WTC11 (cell line): Measurements from ENCODE around the gene UBE2M. TPM values are rescaled to one million over a fixed set of nuclear protein-coding genes. Genes with fewer than 3 reads are reported as not detected.

Experiments used
- ATAC-seq: fragments of 200-7000 bp; cut with Tn5 transposase; 2 replicates; pipeline ENCODE4 v1.10.0; 2021; ENCODE audit warnings: mild to moderate bottlenecking, moderate library complexity
- CTCF ChIA-PET: fragments of 300-600 bp; sonication (Branson Sonifier 250); formaldehyde crosslinking; loops from one replicate; lab custom pipeline; 2021; ENCODE audit warnings: antibody characterized with exemption; lab: Charles Lee
- POLR2A ChIA-PET: fragments of 350-600 bp; sonication (Branson Sonifier 250); formaldehyde crosslinking; loops from one replicate; lab custom pipeline; 2021; ENCODE audit warnings: antibody characterized with exemption; lab: Charles Lee
- DNase-seq: peaks from one replicate; pipeline ENCODE4 v3.0.0; 2021; ENCODE audit warnings: low spot score
- H3K27ac Mint-ChIP-seq: 2 replicates; pipeline ENCODE4 v1.8.0; 2021; ENCODE audit warnings: mixed read lengths
- H3K27me3 Mint-ChIP-seq: 2 replicates; pipeline ENCODE4 v1.8.0; 2021; ENCODE audit warnings: low read depth, mild to moderate bottlenecking, moderate library complexity, mixed read lengths
- H3K36me3 Mint-ChIP-seq: 2 replicates; pipeline ENCODE4 v1.8.0; 2021; ENCODE audit warnings: mixed read lengths
- H3K4me1 Mint-ChIP-seq: 2 replicates; pipeline ENCODE4 v1.8.0; 2022; ENCODE audit warnings: mixed read lengths
- H3K4me3 Mint-ChIP-seq: 2 replicates; pipeline ENCODE4 v1.8.0; 2021; ENCODE audit warnings: mild to moderate bottlenecking, moderate library complexity, mixed read lengths
- H3K9me3 Mint-ChIP-seq: 2 replicates; pipeline ENCODE4 v1.8.0; 2021; ENCODE audit warnings: mixed read lengths
- ESRRA ChIP-seq: sonication (generic); formaldehyde crosslinking; IDR thresholded peaks from 2 replicates; pipeline ENCODE4 v1.8.1; 2022; ENCODE audit warnings: mild to moderate bottlenecking, missing genetic modification reagents, borderline replicate concordance
- FOXP1 ChIP-seq: sonication (generic); formaldehyde crosslinking; IDR thresholded peaks from 2 replicates; pipeline ENCODE4 v1.8.0; 2022; ENCODE audit warnings: missing genetic modification reagents, mild to moderate bottlenecking, moderate library complexity, borderline replicate concordance
- GTF2I ChIP-seq: fragments of 250-450 bp; sonication (Bioruptor Pico); conservative IDR thresholded peaks from 2 replicates; pipeline ENCODE4 v1.4.0; 2021; ENCODE audit warnings: mild to moderate bottlenecking
- JAZF1 ChIP-seq: fragments of 250-450 bp; sonication (Bioruptor Pico); IDR thresholded peaks from 2 replicates; pipeline ENCODE4 v1.9.0; 2021; ENCODE audit warnings: moderate library complexity, mild to moderate bottlenecking, inconsistent platforms
- KAT7 ChIP-seq: sonication (generic); formaldehyde crosslinking; IDR thresholded peaks from 2 replicates; pipeline ENCODE4 v1.8.1; 2023; ENCODE audit warnings: missing genetic modification reagents, mild to moderate bottlenecking, borderline replicate concordance
- NR3C1 ChIP-seq: sonication (generic); formaldehyde crosslinking; conservative IDR thresholded peaks from 2 replicates; pipeline ENCODE4 v1.8.1; 2023; ENCODE audit warnings: low read depth, mild to moderate bottlenecking, missing genetic modification reagents
- RELA ChIP-seq: sonication (generic); formaldehyde crosslinking; IDR thresholded peaks from 2 replicates; pipeline ENCODE4 v1.8.1; 2022; ENCODE audit warnings: missing genetic modification reagents, mild to moderate bottlenecking, borderline replicate concordance
- total RNA-seq: library from RNA; stranded (reverse); gene quantifications from 3 replicates; pipeline ENCODE4 v1.2.3, GENCODE V29; 2021
- TF ChIP-seq, protein P1 (sequence below): sonication (generic); formaldehyde crosslinking; IDR thresholded peaks from 2 replicates; pipeline ENCODE4 v1.8.1; 2022; ENCODE audit warnings: mild to moderate bottlenecking, missing genetic modification reagents, moderate library complexity, borderline replicate concordance
- TF ChIP-seq, protein P2 (sequence below): fragments of 250-450 bp; sonication (Bioruptor Pico); IDR thresholded peaks from 2 replicates; pipeline ENCODE4 v1.9.0; 2021; ENCODE audit warnings: mild to moderate bottlenecking
- TF ChIP-seq, protein P3 (sequence below): sonication (generic); formaldehyde crosslinking; IDR thresholded peaks from 2 replicates; pipeline ENCODE4 v1.8.0; 2023; ENCODE audit warnings: missing genetic modification reagents
- TF ChIP-seq, protein P4 (sequence below): fragments of 200-600 bp; IDR thresholded peaks from 2 replicates; pipeline ENCODE4 v1.8.0; 2022; ENCODE audit warnings: antibody characterized with exemption
- TF ChIP-seq, protein P5 (sequence below): sonication (generic); formaldehyde crosslinking; conservative IDR thresholded peaks from 2 replicates; pipeline ENCODE4 v1.8.1; 2023; ENCODE audit warnings: mild to moderate bottlenecking, low read depth, missing genetic modification reagents, moderate library complexity

The UBE2M gene
- total RNA-seq, 1 experiment from 2014 or later = 105 TPM

DNA sequence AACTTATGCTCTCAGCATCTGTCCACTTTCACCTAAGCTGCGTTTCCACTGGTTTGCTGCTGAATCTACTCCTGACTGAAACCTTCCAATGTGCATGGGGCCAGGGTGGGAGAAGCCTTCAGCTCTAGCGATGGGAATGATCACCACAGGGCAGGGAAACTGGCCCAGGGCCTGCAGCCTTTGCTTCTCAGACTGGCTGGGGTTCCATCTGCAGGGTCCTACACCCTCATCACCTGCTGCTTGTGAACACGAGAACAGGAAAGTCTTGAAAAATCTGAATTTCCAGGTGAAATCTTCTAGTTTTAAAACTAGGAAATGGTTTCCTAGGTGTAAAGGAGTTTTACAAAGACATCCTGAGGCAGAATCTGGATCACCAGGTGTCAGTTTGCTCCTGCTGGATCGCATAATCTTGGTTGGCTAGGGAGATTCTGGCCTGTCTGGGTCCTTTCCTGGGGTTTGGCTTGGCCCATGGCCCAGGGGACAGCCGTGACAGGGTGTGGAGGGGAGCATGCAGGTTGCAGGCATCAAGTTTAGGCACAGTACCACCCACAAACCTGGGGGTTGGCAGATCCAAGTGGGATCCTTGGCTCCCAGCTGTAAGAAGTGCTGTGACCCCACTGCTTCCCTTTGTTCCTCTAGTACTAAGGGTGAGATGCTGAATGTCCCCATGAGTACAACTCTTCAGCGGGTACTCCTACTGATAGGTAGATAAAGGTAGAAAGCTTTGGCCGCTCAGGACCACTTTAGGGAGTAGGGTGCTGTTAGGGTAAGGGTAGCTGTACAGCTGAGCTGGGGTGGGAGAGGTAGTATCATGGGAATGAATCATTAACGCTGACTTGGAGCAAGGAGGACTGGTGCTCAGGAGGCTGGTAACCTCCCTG is 1.8 kb upstream of the UBE2M start:
- CTCF ChIA-PET = interaction anchor here (1.0 to 3.6 kb wide), 6 partner anchors 14 to 46 kb away, joined by 3 to 20 read pairs (median 11); partner anchors contain the start of gene ZBTB45
- no peak overlapping the region for H3K27ac Mint-ChIP-seq
- no peaks in the 10 kb centered on the region for H3K9me3 Mint-ChIP-seq
- POLR2A ChIA-PET = interaction anchor here (0.6 to 2.8 kb wide), 5 partner anchors 11 to 40 kb away, joined by 3 to 12 read pairs (median 8); partner anchors contain the start of genes TRIM28 and ZBTB45
- peaks cover 14% of the 10 kb centered on the region for H3K36me3 Mint-ChIP-seq
- TF ChIP-seq, protein P1, sequence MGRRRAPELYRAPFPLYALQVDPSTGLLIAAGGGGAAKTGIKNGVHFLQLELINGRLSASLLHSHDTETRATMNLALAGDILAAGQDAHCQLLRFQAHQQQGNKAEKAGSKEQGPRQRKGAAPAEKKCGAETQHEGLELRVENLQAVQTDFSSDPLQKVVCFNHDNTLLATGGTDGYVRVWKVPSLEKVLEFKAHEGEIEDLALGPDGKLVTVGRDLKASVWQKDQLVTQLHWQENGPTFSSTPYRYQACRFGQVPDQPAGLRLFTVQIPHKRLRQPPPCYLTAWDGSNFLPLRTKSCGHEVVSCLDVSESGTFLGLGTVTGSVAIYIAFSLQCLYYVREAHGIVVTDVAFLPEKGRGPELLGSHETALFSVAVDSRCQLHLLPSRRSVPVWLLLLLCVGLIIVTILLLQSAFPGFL (CRISPR knock-in tag) = no peak
- TF ChIP-seq, protein P2, sequence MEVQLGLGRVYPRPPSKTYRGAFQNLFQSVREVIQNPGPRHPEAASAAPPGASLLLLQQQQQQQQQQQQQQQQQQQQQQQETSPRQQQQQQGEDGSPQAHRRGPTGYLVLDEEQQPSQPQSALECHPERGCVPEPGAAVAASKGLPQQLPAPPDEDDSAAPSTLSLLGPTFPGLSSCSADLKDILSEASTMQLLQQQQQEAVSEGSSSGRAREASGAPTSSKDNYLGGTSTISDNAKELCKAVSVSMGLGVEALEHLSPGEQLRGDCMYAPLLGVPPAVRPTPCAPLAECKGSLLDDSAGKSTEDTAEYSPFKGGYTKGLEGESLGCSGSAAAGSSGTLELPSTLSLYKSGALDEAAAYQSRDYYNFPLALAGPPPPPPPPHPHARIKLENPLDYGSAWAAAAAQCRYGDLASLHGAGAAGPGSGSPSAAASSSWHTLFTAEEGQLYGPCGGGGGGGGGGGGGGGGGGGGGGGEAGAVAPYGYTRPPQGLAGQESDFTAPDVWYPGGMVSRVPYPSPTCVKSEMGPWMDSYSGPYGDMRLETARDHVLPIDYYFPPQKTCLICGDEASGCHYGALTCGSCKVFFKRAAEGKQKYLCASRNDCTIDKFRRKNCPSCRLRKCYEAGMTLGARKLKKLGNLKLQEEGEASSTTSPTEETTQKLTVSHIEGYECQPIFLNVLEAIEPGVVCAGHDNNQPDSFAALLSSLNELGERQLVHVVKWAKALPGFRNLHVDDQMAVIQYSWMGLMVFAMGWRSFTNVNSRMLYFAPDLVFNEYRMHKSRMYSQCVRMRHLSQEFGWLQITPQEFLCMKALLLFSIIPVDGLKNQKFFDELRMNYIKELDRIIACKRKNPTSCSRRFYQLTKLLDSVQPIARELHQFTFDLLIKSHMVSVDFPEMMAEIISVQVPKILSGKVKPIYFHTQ (CRISPR knock-in tag) = no peak
- TF ChIP-seq ESRRA (CRISPR knock-in tag) (no peak), JAZF1 (CRISPR knock-in tag) (no peak), FOXP1 (CRISPR knock-in tag) (no peak), GTF2I (CRISPR knock-in tag) (no peak), NR3C1 (no peak), RELA (CRISPR knock-in tag) (no peak), KAT7 (CRISPR knock-in tag) (no peak)
- TF ChIP-seq, protein P3, sequence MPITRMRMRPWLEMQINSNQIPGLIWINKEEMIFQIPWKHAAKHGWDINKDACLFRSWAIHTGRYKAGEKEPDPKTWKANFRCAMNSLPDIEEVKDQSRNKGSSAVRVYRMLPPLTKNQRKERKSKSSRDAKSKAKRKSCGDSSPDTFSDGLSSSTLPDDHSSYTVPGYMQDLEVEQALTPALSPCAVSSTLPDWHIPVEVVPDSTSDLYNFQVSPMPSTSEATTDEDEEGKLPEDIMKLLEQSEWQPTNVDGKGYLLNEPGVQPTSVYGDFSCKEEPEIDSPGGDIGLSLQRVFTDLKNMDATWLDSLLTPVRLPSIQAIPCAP (CRISPR knock-in tag) = no peak
- TF ChIP-seq, protein P4, sequence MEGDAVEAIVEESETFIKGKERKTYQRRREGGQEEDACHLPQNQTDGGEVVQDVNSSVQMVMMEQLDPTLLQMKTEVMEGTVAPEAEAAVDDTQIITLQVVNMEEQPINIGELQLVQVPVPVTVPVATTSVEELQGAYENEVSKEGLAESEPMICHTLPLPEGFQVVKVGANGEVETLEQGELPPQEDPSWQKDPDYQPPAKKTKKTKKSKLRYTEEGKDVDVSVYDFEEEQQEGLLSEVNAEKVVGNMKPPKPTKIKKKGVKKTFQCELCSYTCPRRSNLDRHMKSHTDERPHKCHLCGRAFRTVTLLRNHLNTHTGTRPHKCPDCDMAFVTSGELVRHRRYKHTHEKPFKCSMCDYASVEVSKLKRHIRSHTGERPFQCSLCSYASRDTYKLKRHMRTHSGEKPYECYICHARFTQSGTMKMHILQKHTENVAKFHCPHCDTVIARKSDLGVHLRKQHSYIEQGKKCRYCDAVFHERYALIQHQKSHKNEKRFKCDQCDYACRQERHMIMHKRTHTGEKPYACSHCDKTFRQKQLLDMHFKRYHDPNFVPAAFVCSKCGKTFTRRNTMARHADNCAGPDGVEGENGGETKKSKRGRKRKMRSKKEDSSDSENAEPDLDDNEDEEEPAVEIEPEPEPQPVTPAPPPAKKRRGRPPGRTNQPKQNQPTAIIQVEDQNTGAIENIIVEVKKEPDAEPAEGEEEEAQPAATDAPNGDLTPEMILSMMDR = no peak
- TF ChIP-seq, protein P5, sequence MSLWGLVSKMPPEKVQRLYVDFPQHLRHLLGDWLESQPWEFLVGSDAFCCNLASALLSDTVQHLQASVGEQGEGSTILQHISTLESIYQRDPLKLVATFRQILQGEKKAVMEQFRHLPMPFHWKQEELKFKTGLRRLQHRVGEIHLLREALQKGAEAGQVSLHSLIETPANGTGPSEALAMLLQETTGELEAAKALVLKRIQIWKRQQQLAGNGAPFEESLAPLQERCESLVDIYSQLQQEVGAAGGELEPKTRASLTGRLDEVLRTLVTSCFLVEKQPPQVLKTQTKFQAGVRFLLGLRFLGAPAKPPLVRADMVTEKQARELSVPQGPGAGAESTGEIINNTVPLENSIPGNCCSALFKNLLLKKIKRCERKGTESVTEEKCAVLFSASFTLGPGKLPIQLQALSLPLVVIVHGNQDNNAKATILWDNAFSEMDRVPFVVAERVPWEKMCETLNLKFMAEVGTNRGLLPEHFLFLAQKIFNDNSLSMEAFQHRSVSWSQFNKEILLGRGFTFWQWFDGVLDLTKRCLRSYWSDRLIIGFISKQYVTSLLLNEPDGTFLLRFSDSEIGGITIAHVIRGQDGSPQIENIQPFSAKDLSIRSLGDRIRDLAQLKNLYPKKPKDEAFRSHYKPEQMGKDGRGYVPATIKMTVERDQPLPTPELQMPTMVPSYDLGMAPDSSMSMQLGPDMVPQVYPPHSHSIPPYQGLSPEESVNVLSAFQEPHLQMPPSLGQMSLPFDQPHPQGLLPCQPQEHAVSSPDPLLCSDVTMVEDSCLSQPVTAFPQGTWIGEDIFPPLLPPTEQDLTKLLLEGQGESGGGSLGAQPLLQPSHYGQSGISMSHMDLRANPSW (CRISPR knock-in tag) = no peak
- peaks cover 36% of the 10 kb centered on the region for H3K4me1 Mint-ChIP-seq
- ATAC-seq (no peak), DNase-seq (no peak)
- H3K27me3 Mint-ChIP-seq = peaks cover 56% of the 10 kb centered on the region
- H3K4me3 Mint-ChIP-seq = peak overlapping the region; percentile 97
